Adrenal gland (tissue), 12 donors: ENCODE results near the gene EDEM2. TPM values are rescaled to one million over a fixed set of nuclear protein-coding genes. Genes with fewer than 3 reads are reported as not detected.

ENCODE experiments used
- DNase-seq, 7 donors: peaks; one replicate each; pipeline ENCODE4 v3.0.0-alpha.2; 2019 to 2020
- H3K27ac ChIP-seq, 5 donors: fragments of 200-600 bp; sonication (generic) in 4 of 5; 1 replicate in 3 of 5; 2 replicates in 2 of 5; pipeline versions ENCODE4 v1.5.1 to v1.8.0; 2016 to 2020; ENCODE audit warnings: mild to moderate bottlenecking in 1 of 5
- H3K27me3 ChIP-seq: fragments of 200-600 bp; 2 replicates; pipeline ENCODE4 v1.8.0; 2021
- H3K36me3 ChIP-seq, 2 donors: fragments of 200-600 bp; replicated peaks in 1 of 2; 1 replicate in 1 of 2; 2 replicates in 1 of 2; pipeline versions ENCODE4 v1.5.1 to v1.8.0; 2018 to 2022
- H3K4me1 ChIP-seq, 2 donors: fragments of 200-600 bp; replicated peaks in 1 of 2; 1 replicate in 1 of 2; 2 replicates in 1 of 2; pipeline versions ENCODE4 v1.5.1 to v1.8.0; 2018 to 2021
- H3K4me3 ChIP-seq, 4 donors: fragments of 200-600 bp; sonication (generic) in 3 of 4; one replicate each; pipeline ENCODE4 v1.5.1; 2016 to 2018
- H3K9me3 ChIP-seq, 3 donors: fragments of 200-600 bp; sonication (generic) in 1 of 3; replicated peaks in 1 of 3; 1 replicate in 2 of 3; 2 replicates in 1 of 3; pipeline versions ENCODE4 v1.5.1 to v1.8.0; 2016 to 2021
- POLR2A ChIP-seq, 2 donors: fragments of 450-650 bp; IDR thresholded peaks; one replicate each; pipeline ENCODE4 v1.6.1; 2017; ENCODE audit warnings: antibody characterized with exemption in 2 of 2, mild to moderate bottlenecking in 2 of 2, moderate library complexity in 1 of 2
- WGBS, 4 donors: extraction: QIAGEN DNeasy Blood & Tissue Kit in 2 of 4; methylation state at CpG; one replicate each; pipeline versions ENCODE4 v1.1.5 to v1.1.7; 2013 to 2017; 5-methylcytosine and 5-hydroxymethylcytosine counted together
- intact Hi-C, 2 donors: fragments of 100-400 bp; cut with DNase I; formaldehyde crosslinking; loops; one replicate each; pipeline versions ENCODE4 v1.14.1 to v1.15.0; 2022 to 2023
- polyA plus RNA-seq, 3 donors: library from polyadenylated mRNA; stranded (reverse); fragments of 200-250 nt in 2 of 3; fragments of 350-450 nt in 1 of 3; fragmentation: Illumina TruSeq in 1 of 3; extraction: RNeasy Lipid Tissue Mini Kit (QIAGEN cat#74804) in 1 of 3; gene quantifications; one replicate each; pipeline ENCODE4 v1.2.3, GENCODE V29; 2013 to 2014
- total RNA-seq, 9 donors: library from RNA; depleted of rRNA in 4 of 9; stranded (reverse); fragments of >200 nt in 4 of 9; fragments of 120-200 nt in 1 of 9; fragmentation: NEBNext Ultra II Directional in 1 of 9; extraction: Animal tissue kit (Norgen Biotek cat#: 25700) in 1 of 9; gene quantifications; one replicate each; pipeline versions ENCODE4 v1.1.0 to v1.2.4, GENCODE V29; 2013 to 2023
- TF ChIP-seq, protein P1 (sequence below), 6 experiments: fragments of 450-650 bp in 4 of 6; fragments of 200-600 bp in 2 of 6; sonication (generic) in 1 of 6; IDR thresholded peaks; 1 replicate in 5 of 6; 2 replicates in 1 of 6; pipeline versions ENCODE4 v1.5.1 to v1.8.0; 2016 to 2021; ENCODE audit warnings: antibody characterized with exemption in 6 of 6, mild to moderate bottlenecking in 2 of 6, moderate library complexity in 1 of 6
- donor health status: healthy with polysubstance abuse.
- donor health status: Bipolar disorder and iron deficiency.
- donor health status: DM: yes; HTN: yes; CAD: no.
- donor health status: DM: no; HTN: no; CAD: no.
- donor health status: DM: no; HTN: no; CAD: no.
- donor health status: DM: yes; HTN: yes; CAD: no.

EDEM2 gene
- total and polyA plus RNA-seq, 12 donors, result 16.2 to 62.5 (median 37.5) TPM

DNA sequence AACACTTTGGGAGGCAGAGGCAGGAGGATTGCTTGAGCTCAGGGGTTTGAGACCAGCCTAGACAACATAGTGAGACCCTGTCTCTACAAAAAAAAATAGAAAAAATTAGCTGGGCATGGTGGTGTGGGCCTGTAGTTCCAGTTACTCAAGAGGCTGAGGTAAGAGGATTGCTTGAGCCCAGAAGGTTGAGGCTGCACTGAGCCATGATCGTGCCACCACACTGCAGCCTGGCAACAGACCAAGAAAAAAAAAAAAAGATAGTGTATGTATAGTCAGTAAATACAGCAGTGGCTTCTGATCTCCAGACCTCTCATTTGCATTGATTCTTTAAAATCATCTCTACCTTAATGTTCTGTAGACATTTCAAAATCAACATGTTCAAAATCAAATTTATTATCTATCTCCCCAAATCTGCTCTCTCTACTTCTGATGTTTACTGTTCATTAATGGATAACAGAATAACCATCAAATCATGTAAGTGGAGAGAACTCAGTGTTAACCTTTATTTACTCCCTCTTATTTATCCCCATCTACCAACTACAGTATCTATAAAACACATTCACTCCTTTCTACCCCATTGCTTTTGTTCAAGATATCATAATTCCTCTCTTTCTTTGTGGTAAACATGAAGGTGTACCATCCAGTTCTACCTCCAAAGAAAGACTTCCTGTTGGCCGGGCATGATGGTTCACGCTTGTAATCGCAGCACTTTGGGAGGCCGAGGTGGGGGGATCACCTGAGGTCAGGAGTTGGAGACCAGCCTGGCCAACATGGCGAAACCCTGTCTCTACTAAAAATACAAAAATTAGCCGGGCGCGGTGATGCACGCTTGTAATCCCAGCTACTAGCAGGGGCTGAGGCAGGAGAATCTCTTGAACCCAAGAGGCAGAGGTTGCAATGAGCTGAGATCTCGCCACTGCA is 32.4 kb upstream of the EDEM2 start:
- intact Hi-C loops, result no loop called here
- Histone ChIP-seq H3K27me3 (no peaks in the 10 kb centered on the region), H3K27ac (no peak overlapping the region), H3K4me3 (no peak overlapping the region), H3K9me3 (no peaks in the 10 kb centered on the region), H3K36me3 (no peaks in the 10 kb centered on the region), H3K4me1 (peaks cover 0 to 5% of the 10 kb centered on the region in 2 donors)
- TF ChIP-seq, protein P1, sequence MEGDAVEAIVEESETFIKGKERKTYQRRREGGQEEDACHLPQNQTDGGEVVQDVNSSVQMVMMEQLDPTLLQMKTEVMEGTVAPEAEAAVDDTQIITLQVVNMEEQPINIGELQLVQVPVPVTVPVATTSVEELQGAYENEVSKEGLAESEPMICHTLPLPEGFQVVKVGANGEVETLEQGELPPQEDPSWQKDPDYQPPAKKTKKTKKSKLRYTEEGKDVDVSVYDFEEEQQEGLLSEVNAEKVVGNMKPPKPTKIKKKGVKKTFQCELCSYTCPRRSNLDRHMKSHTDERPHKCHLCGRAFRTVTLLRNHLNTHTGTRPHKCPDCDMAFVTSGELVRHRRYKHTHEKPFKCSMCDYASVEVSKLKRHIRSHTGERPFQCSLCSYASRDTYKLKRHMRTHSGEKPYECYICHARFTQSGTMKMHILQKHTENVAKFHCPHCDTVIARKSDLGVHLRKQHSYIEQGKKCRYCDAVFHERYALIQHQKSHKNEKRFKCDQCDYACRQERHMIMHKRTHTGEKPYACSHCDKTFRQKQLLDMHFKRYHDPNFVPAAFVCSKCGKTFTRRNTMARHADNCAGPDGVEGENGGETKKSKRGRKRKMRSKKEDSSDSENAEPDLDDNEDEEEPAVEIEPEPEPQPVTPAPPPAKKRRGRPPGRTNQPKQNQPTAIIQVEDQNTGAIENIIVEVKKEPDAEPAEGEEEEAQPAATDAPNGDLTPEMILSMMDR (IDR thresholded peaks at IDR 0.05), result no peak
- TF ChIP-seq POLR2A (IDR thresholded peaks at IDR 0.05), result no peak
- DNase-seq, result no peak
- 92 to 96% (median 94%) methylated on average over 11 of the region's 11 CpGs for WGBS, 4 donors

DNA sequence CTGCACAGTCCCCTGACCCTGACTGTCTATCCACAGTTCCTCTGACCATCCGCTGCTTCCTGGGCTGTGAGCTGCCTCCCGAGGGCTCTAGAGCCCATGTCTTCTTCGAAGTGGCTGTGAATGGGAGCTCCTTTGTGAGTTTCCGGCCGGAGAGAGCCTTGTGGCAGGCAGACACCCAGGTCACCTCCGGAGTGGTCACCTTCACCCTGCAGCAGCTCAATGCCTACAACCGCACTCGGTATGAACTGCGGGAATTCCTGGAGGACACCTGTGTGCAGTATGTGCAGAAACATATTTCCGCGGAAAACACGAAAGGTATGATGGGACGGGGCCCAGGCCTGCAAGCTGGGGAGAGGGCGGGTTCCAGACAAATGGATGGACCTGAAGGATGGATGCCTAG is 29.0 kb upstream of the EDEM2 start:
- TF ChIP-seq, protein P1 (IDR thresholded peaks at IDR 0.05), result no peak
- no peak for TF ChIP-seq POLR2A (IDR thresholded peaks at IDR 0.05)
- DNase-seq, result no peak
- no peak overlapping the region for H3K4me3 ChIP-seq
- 93 to 97% (median 94%) methylated on average over 13 to 14 of the region's 14 CpGs for WGBS, 4 donors
- intact Hi-C loops, result no loop called here
- no peak overlapping the region for H3K27ac ChIP-seq
- H3K9me3 ChIP-seq, result no peaks in the 10 kb centered on the region
- H3K36me3 ChIP-seq, result no peaks in the 10 kb centered on the region
- no peaks in the 10 kb centered on the region for H3K27me3 ChIP-seq
- H3K4me1 ChIP-seq, result peaks cover 11 to 15% of the 10 kb centered on the region in 2 donors

DNA sequence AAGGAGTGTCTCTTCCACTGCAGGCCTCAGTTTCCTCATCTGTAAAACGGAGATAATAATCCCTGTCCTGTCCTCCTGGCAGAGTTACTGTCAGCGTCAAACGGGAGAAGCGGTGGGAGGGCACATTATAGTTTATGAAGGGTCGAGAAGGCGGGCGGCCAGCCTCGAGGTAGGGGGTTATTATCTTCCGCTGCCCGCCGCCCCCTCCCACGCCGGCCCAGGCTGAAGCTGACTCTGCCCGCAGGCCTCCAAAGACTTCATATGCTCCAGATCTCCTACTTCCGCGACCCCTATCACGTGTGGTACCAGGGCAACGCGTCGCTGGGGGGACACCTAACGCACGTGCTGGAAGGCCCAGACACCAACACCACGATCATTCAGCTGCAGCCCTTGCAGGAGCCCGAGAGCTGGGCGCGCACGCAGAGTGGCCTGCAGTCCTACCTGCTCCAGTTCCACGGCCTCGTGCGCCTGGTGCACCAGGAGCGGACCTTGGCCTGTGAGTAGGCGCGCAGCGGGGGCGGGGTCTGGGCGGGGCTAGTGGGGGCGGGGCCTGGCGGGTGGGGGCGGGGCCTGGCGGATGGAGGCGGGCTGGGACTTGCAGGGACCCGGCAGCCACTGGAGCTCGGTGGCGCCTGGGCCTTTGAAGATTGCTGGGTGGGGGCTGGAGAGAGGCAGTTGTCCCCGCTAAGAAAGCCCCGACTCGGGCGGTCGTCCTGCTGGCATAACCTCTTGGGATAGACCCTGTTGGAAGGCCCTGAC is 27.5 kb upstream of the EDEM2 start:
- 51 to 70% (median 60%) methylated on average over 10 to 49 of the region's 49 CpGs for WGBS, 4 donors
- Histone ChIP-seq H3K36me3 (no peaks in the 10 kb centered on the region), H3K9me3 (no peaks in the 10 kb centered on the region), H3K27ac (peak overlapping the region in 1 of 5 donors; percentile 2), H3K4me3 (peak overlapping the region in 1 of 4 donors; percentile 20), H3K27me3 (no peaks in the 10 kb centered on the region), H3K4me1 (peaks cover 11 to 15% of the 10 kb centered on the region in 2 donors)
- intact Hi-C loops, result no loop called here
- DNase-seq, result peak; percentile 53 to 65 (median 60)
- no peak for TF ChIP-seq POLR2A (IDR thresholded peaks at IDR 0.05)
- TF ChIP-seq, protein P1 (IDR thresholded peaks at IDR 0.05), result no peak

DNA sequence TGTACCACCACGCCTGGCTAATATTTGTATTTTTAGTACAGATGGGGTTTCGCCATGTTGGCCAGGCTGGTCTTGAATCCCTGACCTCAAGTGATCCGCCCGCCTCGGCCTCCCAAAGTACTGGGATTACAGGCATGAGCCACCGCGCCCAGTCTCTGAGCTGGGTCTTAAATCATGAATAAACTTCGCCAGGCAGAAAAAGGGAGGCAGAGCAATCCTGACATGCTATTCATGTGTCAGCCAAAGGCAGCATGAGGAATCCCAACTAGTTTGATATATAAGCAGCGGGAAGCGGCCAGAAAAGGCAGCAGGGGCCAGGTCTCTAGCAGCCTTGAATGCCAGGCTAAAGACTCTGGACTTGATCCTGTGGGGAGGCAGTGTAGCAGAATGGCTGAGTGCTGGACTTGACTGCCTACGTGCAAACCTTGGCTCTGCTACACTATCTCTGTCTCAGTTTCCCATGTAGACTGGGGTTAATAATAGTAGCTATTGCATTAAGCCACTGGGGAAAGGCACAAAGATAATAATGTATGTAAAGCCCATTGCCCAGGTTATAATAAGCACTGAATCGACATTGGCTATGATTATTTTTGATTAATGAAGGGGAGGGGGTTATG is 26.5 kb upstream of the EDEM2 start:
- Histone ChIP-seq H3K4me3 (no peak overlapping the region), H3K4me1 (peaks cover 11 to 15% of the 10 kb centered on the region in 2 donors), H3K27ac (no peak overlapping the region), H3K36me3 (no peaks in the 10 kb centered on the region), H3K9me3 (no peaks in the 10 kb centered on the region), H3K27me3 (no peaks in the 10 kb centered on the region)
- TF ChIP-seq POLR2A (IDR thresholded peaks at IDR 0.05), result no peak
- TF ChIP-seq, protein P1 (IDR thresholded peaks at IDR 0.05), result no peak
- no peak for DNase-seq
- 89 to 98% (median 91%) methylated on average over 12 of the region's 12 CpGs for WGBS, 4 donors
- intact Hi-C loops, result no loop called here
